Mucosa of stomach (tissue), 1 donor: ENCODE measurements around the gene RAP1GAP2.

Source experiments
- H3K27me3 ChIP-seq: one replicate; pipeline ENCODE4 v1.7.0; 2013; ENCODE audit warnings: mild to moderate bottlenecking, low read length; ENCODE audit not compliant: control insufficient read depth, insufficient read depth
- H3K36me3 ChIP-seq: one replicate; pipeline ENCODE4 v1.7.0; 2013; ENCODE audit warnings: low read length; ENCODE audit not compliant: control insufficient read depth, insufficient read depth
- H3K4me1 ChIP-seq: one replicate; pipeline ENCODE4 v1.7.0; 2013; ENCODE audit warnings: mild to moderate bottlenecking, low read length; ENCODE audit not compliant: control insufficient read depth, insufficient read depth
- H3K4me3 ChIP-seq: one replicate; pipeline ENCODE4 v1.7.0; 2013; ENCODE audit warnings: low read length
- H3K9ac ChIP-seq: one replicate; pipeline ENCODE4 v1.7.0; 2013; ENCODE audit warnings: mild to moderate bottlenecking, low read length, moderate library complexity
- H3K9me3 ChIP-seq: one replicate; pipeline ENCODE4 v1.7.0; 2013; ENCODE audit warnings: mild to moderate bottlenecking, low read length, moderate library complexity; ENCODE audit not compliant: control insufficient read depth
- donor health status: Pancreatic carcinoma.

Gene RAP1GAP2

GRCh38 chr17:3007651-3008121 lies 211.4 kb downstream of the RAP1GAP2 start:
- no peak overlapping the region for H3K9ac ChIP-seq
- peaks cover 14% of the 10 kb centered on the region for H3K36me3 ChIP-seq
- peaks cover 44% of the 10 kb centered on the region for H3K4me1 ChIP-seq
- H3K4me3 ChIP-seq: no peak overlapping the region
- no peaks in the 10 kb centered on the region for H3K27me3 ChIP-seq
- H3K9me3 ChIP-seq: no peaks in the 10 kb centered on the region

DNA sequence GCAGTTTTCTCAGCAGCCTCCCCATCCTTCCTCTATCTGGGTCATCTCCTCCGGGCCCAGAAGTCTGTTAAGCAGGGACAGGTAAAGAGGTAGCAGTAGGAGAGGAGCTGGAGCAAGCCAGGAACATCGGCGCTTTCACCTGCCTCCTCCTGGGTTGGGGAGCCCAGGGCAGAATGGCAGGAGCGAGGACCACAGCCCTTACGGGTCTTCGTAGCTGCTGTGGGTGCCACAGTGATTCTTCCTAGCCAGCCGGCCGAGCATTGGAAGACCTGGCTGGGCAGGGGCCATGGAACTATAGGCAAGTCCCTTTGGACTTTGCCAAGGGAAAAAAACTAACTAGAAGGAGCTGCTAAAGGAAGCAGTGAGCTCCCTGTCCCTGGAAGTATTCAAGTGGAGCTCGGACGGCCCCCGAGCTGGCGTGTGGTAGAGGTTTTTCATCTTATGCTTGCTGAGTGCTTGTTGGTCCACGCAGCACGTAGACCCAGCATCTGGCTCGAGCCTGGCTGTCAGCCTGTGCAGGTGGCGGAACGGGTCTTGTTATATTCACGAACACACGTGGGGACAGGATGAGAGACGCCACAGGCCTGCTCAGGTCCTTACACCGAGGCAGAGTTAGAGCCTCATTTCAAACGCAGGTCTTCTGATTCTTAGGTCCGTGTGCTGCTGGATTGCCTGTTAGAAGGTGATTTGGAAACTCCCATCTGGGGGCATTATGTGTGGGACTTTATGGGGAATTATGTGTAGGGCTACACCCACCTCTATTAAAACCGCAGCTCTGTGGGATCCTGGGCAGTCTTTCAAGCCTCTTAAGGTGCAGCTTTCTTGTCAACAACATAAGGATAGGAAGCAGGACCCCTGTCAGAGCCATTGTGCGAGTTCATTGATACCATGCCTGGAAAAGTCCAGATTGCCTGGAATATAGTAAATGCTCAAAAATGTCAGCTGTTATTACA lies 212.4 kb downstream of the RAP1GAP2 start:
- no peaks in the 10 kb centered on the region for H3K27me3 ChIP-seq
- no peaks in the 10 kb centered on the region for H3K9me3 ChIP-seq
- H3K4me1 ChIP-seq: peaks cover 39% of the 10 kb centered on the region
- H3K36me3 ChIP-seq: peaks cover 14% of the 10 kb centered on the region
- no peak overlapping the region for H3K4me3 ChIP-seq
- no peak overlapping the region for H3K9ac ChIP-seq

DNA sequence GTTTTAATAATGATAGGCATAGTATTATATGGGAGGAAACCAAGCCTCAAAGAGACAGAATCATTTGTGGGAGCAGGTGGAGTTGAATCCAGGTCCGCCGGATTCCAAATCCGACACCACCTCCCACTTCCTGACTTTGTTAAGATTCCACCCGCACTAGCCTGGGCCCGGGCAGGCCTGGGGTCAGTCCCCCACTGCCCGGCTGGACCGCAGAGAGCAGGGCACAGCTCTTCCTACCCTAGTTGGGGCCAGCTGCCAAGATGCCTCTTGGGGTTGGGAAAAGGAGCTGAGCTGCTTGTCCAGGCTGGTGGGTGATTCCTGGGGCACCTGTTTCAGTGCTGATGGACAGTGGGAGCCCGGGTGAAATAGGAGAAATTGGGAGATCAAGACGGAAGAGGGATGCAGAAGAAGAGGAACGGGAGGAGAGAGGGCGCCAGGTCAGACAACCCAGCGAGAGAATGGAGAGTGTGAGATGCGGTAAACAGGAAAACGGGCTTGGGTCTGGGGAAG lies 213.2 kb downstream of the RAP1GAP2 start:
- Histone ChIP-seq H3K4me3 (no peak overlapping the region), H3K36me3 (peaks cover 14% of the 10 kb centered on the region)

GRCh38 chr17:3011891-3012290 lies 215.7 kb downstream of the RAP1GAP2 start:
- H3K4me1 ChIP-seq: peaks cover 17% of the 10 kb centered on the region
- H3K9ac ChIP-seq: no peak overlapping the region
- peaks cover 14% of the 10 kb centered on the region for H3K36me3 ChIP-seq
- no peaks in the 10 kb centered on the region for H3K9me3 ChIP-seq
- H3K27me3 ChIP-seq: no peaks in the 10 kb centered on the region
- no peak overlapping the region for H3K4me3 ChIP-seq

More for the DNA sequence above, 213.2 kb downstream of the RAP1GAP2 start:
- peaks cover 30% of the 10 kb centered on the region for H3K4me1 ChIP-seq
- H3K27me3 ChIP-seq: no peaks in the 10 kb centered on the region
- H3K9me3 ChIP-seq: no peaks in the 10 kb centered on the region
- H3K9ac ChIP-seq: no peak overlapping the region

DNA sequence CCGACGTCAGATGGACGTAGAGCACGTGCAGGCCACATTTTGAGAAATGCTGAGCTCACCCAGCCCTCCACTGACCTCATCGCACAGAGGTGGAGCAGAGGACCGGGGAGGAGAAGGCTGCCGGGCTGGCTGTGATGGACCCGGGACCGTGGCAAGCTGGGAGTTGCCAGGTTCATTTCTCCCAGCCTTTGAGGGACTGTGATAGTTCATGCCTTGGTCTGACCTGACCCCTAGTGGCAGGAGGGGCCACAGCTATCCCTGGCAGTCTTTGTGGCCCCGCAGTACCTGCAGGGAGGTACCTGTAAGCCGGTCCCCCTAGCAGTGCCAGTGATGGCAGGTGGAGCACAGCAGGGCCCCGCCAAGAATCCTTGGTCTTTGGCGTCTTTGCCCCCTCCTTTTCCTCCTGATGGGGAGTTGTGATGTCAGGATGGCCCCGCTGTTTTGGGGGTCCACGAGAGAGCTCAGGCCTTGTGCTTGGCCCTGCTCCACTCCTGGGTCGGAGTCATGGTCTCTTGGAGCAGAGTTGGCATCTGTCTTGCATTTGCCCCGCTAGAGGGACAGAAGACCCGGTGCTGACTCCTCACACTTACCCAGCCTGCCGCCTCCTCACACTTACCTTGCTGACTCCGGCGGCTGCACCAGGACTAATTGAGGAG lies 216.8 kb downstream of the RAP1GAP2 start:
- H3K36me3 ChIP-seq: peaks cover 6% of the 10 kb centered on the region
- no peak overlapping the region for H3K9ac ChIP-seq
- no peaks in the 10 kb centered on the region for H3K27me3 ChIP-seq
- no peaks in the 10 kb centered on the region for H3K9me3 ChIP-seq
- no peak overlapping the region for H3K4me3 ChIP-seq
- peaks cover 17% of the 10 kb centered on the region for H3K4me1 ChIP-seq

DNA sequence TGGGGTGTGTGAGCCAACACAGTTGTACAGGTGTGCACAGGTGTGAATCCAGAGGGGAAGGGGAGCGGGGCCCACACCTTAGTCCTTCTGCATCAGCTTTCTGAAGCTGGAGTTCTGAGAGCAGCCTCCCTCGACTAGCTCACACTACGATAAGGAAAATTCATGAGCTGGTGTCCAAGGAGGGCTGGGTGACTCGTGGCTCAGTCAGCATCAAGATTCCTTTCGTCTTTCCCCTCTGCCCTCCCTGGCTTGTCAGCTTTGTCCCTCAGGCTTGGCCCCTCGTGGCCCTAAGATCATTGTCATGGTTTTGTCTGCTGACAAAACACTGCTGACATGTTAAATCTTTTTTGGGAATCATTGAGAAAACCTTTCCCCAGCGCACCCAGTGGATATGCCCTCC lies 219.7 kb downstream of the RAP1GAP2 start:
- no peak overlapping the region for H3K9ac ChIP-seq
- H3K36me3 ChIP-seq: no peaks in the 10 kb centered on the region
- no peak overlapping the region for H3K4me3 ChIP-seq
- no peaks in the 10 kb centered on the region for H3K27me3 ChIP-seq
- H3K4me1 ChIP-seq: peaks cover 12% of the 10 kb centered on the region
- no peaks in the 10 kb centered on the region for H3K9me3 ChIP-seq

DNA sequence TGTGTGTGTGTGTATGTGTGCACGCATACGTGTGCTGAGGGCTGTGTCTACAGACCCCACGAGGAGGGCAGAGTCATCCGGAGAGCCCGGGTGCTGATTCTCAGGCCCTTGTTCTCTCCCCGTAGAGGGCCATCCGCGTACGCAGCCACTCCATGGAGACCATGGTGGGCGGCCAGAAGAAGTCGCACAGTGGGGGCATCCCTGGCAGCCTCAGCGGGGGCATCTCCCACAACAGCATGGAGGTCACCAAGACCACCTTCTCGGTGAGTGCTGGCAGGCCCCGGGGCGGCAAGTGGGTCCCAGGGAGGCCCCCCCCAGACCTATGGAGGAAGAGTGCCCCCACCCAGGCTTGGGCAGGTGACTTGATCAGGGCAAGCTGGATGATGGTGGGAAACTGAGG lies 221.7 kb downstream of the RAP1GAP2 start:
- Histone ChIP-seq H3K9me3 (no peaks in the 10 kb centered on the region), H3K9ac (no peak overlapping the region), H3K4me3 (no peak overlapping the region), H3K27me3 (no peaks in the 10 kb centered on the region), H3K4me1 (no peaks in the 10 kb centered on the region), H3K36me3 (no peaks in the 10 kb centered on the region)

GRCh38 chr17:3019761-3020160 lies 223.5 kb downstream of the RAP1GAP2 start:
- H3K36me3 ChIP-seq: no peaks in the 10 kb centered on the region
- H3K4me3 ChIP-seq: no peak overlapping the region
- H3K9me3 ChIP-seq: no peaks in the 10 kb centered on the region
- no peaks in the 10 kb centered on the region for H3K4me1 ChIP-seq
- H3K9ac ChIP-seq: no peak overlapping the region
- H3K27me3 ChIP-seq: no peaks in the 10 kb centered on the region

- no peak overlapping the region for H3K9ac ChIP-seq
- H3K4me3 ChIP-seq: no peak overlapping the region
- no peaks in the 10 kb centered on the region for H3K36me3 ChIP-seq
- no peaks in the 10 kb centered on the region for H3K4me1 ChIP-seq
- no peaks in the 10 kb centered on the region for H3K9me3 ChIP-seq
- H3K27me3 ChIP-seq: no peaks in the 10 kb centered on the region
Measured at GRCh38 chr17:3020381-3020780, 224.1 kb downstream of the RAP1GAP2 start.

- no peak overlapping the region for H3K4me3 ChIP-seq
- no peaks in the 10 kb centered on the region for H3K4me1 ChIP-seq
- no peaks in the 10 kb centered on the region for H3K9me3 ChIP-seq
- H3K27me3 ChIP-seq: no peaks in the 10 kb centered on the region
- H3K9ac ChIP-seq: no peak overlapping the region
- H3K36me3 ChIP-seq: no peaks in the 10 kb centered on the region
Measured at GRCh38 chr17:3022197-3022596, 226.0 kb downstream of the RAP1GAP2 start.

GRCh38 chr17:3024346-3024745 lies 228.1 kb downstream of the RAP1GAP2 start:
- no peaks in the 10 kb centered on the region for H3K36me3 ChIP-seq
- no peaks in the 10 kb centered on the region for H3K9me3 ChIP-seq
- no peak overlapping the region for H3K4me3 ChIP-seq
- H3K9ac ChIP-seq: no peak overlapping the region
- H3K4me1 ChIP-seq: no peaks in the 10 kb centered on the region
- H3K27me3 ChIP-seq: no peaks in the 10 kb centered on the region
